Measurements from ENCODE around the gene CLDND1. TPM values are rescaled to one million over a fixed set of nuclear protein-coding genes. Genes with fewer than 3 reads are reported as not detected.
A peak's percentile ranks its signal among the peaks of the same experiment; 100 is the strongest.
"Not testable (repeated sequence)": the region's sequence is repeated elsewhere in the genome, so short reads cannot be mapped to it uniquely, and the experiment has no call there.

Gene CLDND1
- total RNA-seq (2014; rRNA removed; shearing (Covaris generic)), result 43.4 and 74.0 TPM in 2 replicates
- polyA plus RNA-seq (2015; cell fraction: cytosol; rRNA removed), result 115 and 120 TPM in 2 replicates
- 199 and 202 TPM in 2 replicates for polyA plus RNA-seq (2015; cell fraction: nucleus; rRNA removed)

DNA sequence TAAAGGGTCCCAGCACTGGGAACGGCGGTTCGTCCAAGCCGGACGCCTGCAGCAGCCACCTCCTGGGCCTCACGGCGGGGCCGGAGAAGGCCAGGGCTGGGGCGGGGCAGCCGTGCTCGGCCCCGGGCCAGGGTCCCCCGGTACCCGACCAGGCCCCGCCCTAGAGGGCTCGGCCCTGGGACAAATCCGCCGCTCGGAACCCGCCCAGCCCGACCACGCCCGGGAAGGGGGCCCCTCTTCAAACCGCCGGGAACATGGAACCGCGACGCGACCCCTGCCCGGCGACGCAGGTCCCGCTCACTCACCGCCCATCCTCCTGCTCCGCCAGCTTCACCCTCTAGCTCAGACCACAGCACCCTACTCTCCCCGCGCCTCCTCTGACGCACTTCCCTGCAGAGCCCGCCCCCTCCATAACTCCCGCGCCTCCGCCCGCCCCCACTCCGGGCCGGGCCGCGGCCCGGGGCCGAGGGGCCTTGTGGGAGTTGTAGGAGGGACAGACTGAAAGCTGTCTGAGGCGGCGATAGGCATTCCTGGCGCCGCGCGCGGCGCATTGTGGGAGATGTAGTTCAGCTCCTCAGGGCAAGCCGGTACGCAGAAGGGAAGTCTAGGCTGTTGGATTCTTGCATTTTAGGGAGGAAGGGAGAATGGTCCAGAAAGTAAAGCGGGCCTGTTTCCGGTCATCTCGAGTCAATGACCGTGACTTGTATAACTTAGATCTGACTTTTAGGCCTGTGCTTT is at the start of gene CLDND1:
TSS of gene CLDND1 (minus strand) at position 359 of the 738 bp plus-strand sequence. CDS start 1,478 bp downstream, outside the sequence.
- DNase-seq (ENCODE audit: low read depth), result peak; percentile 96

DNA sequence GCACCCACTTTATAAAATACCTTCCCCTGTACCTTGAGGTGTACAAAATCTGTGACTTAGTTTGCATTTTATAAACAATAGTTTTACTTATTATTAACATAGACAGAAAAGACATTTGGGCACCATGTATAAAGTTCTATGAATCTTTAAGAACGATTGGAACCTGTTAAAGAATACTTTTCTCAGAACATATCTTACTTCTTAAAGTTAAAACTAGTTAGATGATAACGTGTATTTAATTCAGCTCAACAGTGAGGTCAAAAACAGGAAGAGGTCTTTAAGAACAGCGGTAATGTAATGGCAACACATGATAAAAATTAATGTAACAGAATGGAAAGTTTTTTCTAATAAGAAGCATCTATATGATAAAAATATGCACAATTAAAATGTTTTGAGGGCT is 45.7 kb upstream of the CLDND1 start:
- DNase-seq (ENCODE audit: low read depth), result no peak

DNA sequence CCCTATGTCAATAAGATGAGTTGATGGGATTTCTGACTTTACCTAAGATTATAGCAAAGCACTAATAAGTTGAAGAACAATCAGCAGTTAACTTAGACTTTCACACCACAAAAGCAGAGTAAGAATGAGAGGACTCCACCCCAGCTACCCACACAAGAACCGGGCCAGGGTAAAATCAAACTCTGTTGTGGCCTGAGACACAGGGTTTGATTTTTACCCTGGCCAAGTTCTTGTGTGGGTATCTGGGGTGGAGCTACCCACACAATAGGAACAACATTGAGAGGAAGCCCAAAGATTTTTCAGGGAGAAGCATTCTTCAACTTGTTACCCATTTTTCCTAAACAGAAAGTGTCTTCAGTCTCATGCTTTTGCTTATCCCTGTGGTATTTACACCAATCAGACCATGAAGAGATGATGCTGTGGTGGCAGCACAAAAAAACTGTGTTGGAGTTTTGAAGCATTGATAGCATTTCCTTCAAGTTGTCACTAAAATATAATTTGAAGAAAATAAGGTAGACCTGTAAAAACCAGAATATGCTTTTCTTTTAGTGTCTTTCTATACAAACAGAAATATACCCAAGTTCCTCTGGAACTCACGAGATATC is 45.1 kb upstream of the CLDND1 start:
- DNase-seq (ENCODE audit: low read depth), result no peak

DNA sequence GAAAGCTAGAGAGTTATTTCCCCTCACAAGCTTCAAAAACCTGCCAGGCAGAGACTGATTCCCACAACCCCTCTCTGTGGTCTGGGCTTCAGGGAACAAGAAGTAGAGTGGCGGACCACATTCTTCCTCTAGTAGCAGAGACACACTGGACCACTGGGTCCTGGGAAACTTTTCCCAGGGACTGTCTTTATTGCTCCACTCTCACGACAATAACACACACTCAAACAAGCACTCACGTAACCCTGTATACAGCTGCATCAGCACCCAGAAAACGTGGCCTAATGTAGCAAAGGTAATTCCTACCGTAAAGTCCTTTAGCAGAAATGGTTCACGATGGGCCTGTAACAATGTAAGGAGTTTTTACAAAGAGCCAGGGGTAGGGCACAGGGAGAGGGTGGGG is 43.1 kb upstream of the CLDND1 start:
- DNase-seq (ENCODE audit: low read depth), result no peak

DNA sequence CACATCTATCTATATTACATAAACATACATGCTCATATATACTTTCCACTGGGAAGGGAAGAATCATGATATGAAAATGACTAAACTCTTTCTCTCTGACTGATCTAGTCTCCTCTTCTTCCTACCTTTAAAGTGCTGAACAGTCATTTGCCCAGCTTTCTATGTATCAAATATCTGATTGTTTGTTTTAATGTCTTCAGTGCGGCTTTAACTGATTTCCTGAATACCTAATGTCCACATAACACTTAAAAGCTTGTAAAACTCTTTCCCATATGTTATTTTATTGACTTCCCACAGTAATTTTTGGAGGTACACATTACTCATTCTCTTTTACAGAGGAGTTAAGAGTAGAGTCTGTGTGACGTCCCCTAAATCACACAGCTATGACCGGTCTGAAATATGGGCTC is 42.5 kb upstream of the CLDND1 start:
- no peak for DNase-seq (ENCODE audit: low read depth)

DNA sequence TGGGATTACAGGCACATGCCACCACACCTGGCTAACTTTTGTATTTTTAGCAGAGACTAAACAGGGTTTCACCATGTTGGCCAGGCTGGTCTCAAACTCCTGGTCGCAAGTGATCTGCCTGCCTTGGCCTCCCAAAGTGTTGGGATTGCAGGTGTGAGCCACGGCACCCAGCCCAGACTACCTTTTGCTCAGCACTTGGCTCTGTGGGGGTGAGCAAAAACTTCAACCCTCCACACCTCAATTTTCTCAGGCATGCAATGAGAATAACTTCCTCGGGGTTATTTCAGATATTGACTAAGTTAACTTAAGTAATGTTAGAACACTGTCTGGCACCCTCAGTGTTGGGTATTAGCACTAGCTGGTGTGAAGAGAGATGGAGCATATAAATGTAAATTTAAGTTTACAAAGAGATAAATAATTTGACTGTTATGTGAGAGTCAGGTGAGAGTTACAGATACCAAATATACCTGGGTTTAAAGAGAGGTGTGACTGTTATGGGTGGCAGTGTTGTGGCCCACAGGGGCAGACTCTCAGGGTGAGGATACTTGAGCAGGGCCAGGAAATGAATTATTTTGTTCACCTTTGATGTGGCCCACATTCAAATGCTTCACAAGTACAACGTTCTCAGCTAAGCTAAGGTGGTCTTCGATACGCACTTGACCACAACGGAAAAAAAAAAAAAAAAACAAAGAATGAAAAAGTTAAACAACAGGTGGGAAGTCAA is 41.7 kb upstream of the CLDND1 start:
- DNase-seq (ENCODE audit: low read depth), result no peak

DNA sequence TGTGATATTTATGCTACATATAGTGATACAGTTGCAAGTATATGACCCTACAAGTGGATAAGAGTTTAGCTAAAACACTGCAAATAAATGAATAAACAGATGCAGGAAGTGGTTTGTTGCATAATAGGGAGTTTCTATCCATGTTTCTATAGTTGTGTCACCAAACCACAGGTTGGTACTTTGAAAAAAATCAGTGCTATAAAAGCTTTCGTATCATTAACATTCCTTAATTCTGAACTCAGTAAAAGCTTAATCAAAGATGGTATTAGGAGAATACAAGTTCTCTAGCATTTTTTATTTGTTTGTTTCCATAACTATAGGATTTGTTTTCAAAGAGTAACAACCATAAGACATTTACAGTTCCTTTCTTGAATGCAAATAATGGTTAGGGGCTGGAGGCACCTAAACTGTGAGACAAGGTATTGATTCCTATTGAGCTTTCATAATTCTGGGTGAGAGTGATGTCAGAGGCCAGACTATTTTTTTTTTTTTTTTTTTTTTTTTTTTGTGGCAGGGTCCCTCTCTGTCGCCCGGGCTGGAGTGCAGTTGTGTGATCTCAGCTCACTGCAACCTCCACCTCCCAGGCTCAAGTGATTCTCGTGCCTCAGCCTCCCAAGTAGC is 41.1 kb upstream of the CLDND1 start:
- peak; percentile 78 for DNase-seq (ENCODE audit: low read depth)

DNA sequence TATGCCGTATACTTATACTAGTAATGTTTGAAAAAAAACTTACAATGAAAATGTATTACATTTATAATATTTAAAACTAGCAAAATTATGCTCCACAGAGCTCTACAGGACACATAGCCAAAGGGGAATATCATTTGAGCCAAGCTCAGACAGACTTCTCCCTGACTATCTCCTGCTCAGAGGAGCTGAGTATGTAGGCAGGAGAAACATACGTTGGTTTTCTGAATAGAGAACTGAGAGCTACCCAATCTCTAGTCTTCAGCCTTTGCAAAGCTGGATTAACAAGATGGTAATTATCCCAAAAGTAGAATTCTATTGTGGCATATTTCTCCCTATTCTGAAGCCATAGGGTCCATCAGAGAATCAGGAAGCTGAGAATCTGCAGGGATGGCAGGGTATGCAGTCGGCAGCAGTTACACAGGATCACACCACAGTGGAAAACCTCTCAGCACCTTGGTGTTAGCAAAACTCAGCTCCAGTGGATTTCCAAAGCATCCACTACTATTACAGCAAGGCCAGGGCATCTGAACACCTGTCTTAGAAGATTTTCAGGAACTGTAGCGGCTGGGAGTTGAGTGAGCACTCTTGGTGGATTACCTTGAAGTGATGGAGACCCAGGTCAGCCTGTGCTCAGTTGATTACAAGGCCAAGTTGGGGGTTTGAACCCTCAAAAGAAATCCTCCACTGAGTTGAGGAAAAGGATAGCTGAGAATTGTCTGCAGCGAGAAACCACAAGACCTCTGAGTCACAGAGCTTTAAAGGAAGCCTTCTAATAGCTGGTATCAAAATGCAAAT is 39.2 kb upstream of the CLDND1 start:
- peak; percentile 54 for DNase-seq (ENCODE audit: low read depth)

DNA sequence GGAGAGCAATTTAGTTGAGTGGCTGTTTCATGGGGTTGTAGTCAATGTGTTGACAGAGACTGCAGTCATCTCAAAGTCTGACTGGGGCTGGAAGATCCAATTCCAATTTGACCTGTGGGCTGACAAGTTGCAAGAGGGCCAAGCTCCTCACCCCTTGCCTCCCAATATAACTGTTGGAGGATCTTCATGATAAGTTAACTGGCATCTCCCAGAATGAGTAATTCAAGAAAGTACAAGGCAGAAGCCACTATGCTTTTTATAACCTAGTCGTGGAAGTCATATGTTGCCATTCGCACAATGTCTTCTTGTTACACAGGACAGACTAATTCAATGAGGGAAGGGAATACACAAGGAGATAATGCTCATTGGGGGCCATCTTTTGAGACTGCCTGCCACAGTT is 38.2 kb upstream of the CLDND1 start:
- DNase-seq (ENCODE audit: low read depth), result no peak

DNA sequence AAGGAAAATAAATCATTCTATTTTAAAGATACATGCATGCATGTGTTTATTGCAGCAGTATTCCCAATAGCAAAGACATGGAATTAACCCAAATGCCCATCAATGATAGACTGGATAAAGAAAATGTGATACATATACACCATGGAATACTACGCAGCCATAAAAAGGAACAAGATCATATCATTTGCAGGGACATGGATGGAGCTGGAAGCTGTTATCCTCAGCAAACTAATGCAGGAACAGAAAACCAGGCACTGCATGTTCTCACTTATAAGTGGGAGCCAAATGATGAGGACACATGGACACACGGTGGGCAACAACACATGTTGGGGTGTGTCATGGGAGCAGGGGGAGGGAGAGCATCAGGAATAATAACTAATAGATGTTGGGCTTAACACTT is 37.1 kb upstream of the CLDND1 start:
- DNase-seq (ENCODE audit: low read depth), result not testable (repeated sequence)

DNA sequence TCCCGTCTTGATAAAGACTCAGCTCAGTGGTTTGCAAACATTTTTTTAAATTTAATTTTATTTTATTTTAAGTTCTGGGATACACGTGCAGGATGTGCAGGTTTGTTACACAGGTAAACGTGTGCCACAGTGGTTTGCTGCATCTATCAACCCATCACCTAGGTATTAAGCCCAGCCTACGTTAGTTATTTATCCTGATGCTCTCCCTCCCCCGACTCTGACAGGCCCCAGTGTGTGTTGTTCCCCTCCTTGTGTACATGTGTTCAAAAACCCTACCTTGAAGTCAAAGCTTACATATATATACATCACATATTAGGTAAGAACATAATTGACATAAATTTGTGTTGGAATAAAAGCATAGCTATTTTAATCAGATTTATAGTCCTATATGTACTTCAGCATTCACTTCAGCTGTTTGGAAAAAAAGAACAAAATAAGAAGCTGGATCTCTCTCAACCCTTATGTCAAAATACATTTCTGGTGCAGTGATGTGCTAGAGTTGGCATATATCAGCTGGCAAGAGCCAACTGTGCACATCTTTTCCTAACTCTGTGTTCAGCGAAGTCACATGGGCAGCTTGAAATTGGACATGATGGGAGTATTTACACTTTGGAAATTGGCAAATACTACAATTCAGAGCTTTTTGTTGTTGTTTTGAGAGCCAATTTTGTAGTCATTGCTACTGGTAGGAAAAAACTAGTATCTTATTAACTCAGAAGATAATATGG is 35.6 kb upstream of the CLDND1 start:
- no peak for DNase-seq (ENCODE audit: low read depth)

DNA sequence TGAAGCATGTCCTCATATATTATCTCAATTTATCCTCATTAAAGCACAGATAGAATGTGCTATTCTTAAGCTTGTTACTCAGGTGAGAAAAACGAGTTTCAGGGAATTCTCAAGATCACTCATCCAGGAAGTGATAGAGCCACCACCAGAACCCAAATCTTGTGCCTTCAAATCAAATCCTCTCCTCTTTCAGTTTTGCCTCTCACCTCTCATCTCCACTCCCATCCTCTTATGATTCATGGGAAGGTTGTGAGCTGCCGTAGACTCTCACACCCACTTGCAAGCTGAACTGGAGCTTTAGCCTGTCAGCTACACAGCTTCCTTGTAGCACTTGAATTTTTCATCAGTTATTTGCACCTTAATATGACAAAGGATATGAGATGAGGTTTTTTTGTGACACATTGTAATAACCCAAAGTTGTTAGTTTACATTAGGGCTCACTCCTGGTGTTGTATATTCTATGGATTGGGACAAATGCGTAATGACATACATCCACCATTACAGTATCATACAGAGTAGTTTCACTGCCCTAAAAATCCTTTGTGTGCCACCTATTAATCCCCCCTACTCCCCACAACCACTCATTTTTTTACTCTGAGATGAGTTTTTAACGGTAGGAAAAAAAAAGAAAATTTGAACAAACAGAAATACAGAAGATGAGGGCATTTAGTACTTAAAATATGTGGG is 34.8 kb upstream of the CLDND1 start:
- no peak for DNase-seq (ENCODE audit: low read depth)

DNA sequence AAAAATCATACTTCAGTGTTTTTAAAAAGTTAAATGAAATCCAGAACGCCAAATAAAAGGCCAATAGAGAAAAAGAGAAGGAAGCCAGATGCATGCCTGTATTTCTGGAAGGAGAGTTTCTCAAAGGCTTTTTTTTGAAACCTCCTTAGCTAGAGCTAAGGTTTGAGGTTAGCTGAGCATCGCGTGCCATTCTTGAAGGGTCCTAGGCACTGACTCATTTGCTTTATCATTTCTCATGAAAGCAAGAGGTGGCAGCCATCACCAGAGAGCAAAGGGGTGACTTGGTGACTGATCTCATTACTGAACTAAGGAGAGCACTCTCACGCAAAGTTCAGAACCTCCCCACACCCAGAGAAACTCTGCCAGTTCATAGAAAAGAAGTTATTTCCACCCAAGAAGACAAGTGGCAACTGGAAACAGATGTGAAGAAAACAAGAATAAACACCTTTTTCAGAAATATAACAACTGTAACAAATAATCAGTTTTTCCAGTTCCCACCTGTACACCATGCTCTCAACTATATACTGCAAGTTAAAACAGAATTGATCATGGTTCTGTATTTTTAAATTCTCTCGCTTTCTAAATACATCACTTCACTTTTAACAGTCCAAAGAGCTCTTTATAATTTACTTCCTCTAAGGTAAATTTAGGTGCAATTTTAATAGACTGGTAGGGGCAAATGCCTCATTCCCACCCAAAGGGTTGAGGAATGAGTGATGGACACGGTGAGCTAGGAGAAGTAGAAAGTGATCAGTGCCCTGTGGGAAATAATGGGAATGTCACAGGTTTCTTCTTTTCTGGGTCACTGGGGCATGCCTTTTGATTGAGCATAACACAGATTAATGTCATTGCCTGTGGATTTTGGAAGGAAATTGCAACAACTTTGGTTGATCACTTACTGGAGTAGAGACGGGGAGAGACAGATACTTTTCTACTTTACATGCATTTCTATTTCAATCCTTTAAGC is 33.7 kb upstream of the CLDND1 start:
- no peak for DNase-seq (ENCODE audit: low read depth)

DNA sequence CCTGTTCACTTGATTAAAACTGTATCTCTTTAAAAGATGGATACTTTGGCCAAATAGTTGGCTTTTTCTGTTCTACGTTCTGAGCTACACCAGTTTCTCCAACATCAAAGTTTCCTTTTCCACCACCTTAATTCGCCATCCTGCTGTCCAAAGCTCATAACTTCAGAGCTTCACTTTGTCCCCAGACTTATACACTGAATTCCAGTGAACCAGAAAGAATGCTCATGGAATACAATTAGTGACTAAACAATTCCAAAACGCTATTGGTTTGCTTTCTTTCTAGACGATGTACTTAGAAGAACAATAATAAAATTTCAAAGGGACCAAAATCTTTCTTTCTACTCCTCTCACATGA is 32.3 kb upstream of the CLDND1 start:
- DNase-seq (ENCODE audit: low read depth), result no peak

DNA sequence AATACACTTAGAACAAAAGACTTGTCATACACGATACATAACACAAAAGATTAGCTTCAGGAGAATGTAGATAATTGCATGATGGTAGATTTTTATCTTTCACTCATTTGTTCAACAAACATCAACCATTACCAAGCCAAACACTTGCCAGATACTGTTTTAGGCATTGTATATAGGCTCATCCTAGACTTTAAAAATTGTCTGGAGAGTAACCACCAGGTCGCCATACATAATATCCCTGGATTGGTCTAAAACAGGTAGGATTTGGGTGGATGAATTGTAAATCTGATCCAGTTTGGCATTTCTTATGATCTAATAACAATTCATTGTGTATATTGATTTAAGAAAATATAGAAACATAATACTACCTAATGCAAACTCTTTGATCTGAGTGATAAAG is 31.9 kb upstream of the CLDND1 start:
- DNase-seq (ENCODE audit: low read depth), result no peak

DNA sequence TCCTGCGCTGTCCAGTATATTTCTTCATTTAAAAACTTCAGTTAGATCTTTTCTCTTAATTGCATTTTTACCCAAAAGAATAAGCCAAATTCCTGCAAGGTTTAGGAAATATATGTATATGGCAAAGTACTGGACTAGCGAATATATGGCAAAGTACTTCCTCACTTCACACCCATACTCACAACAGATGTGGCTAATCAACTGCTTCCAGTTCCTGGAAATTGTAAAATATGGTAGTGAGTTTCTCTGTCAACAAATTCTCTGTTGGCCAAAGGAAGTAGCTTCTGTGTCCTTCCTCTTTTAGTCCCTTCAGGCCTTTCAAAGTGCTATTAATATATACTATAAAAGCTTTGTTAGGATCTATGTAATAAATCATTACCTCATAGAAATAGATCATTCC is 31.1 kb upstream of the CLDND1 start:
- no peak for DNase-seq (ENCODE audit: low read depth)

DNA sequence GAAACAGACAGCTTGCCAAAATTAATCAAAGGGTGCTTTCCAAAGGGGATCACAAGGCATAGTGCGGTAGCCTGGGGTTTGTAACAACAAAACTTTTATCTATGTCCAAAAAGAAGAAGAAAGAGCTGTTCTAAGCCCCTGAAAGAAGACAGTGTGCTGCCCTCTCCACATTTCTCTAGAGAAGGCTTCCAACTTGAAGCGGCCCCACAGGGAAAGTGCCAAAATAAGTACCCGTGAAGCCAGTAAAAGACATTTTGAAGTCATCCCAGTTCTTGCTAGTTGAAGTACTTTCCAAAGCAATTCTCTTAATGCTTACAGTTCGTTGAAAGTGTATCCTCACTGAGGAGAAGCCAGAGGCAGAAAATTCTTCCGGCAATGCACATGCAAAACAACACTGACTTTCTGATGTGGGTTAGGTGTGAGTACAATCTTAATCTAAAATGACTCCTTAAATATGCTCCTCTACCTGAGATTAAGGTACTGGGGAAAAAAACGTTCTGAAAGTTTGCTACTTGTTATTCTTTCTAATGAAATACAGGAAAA is 30.4 kb upstream of the CLDND1 start:
- no peak for DNase-seq (ENCODE audit: low read depth)

Data from HT1080 (cell line).